Activated CD8-positive, alpha-beta memory T cell treated with anti-CD3 and anti-CD28 coated beads, Interleukin-2, amount 10 ng/mL, durations not matched to agents 7 days and 5 days (primary cell): ENCODE data around the gene ELF5. TPM values are rescaled to one million over a fixed set of nuclear protein-coding genes. Genes with fewer than 3 reads are reported as not detected.

Source experiments
- ATAC-seq: fragments of 150-1000 bp; cut with Tn5 transposase; one replicate; pipeline ENCODE4 v1.10.0; 2021; ENCODE audit warnings: moderate library complexity
- CTCF ChIA-PET: fragments of 350-600 bp; sonication (Branson Sonifier 250); formaldehyde crosslinking; loops from one replicate; lab custom pipeline; 2021; ENCODE audit warnings: antibody characterized with exemption; lab: Charles Lee
- DNase-seq: peaks from one replicate; pipeline ENCODE4 v3.0.0-alpha.2; 2020
- H3K27ac Mint-ChIP-seq: one replicate; pipeline ENCODE4 v1.8.0; 2021; ENCODE audit warnings: mild to moderate bottlenecking, mixed read lengths
- H3K27me3 Mint-ChIP-seq: one replicate; pipeline ENCODE4 v1.8.0; 2021; ENCODE audit warnings: mixed read lengths
- H3K36me3 Mint-ChIP-seq: one replicate; pipeline ENCODE4 v1.8.0; 2021; ENCODE audit warnings: mild to moderate bottlenecking, mixed read lengths
- H3K4me1 Mint-ChIP-seq: one replicate; pipeline ENCODE4 v1.8.0; 2021; ENCODE audit warnings: mixed read lengths
- H3K4me3 Mint-ChIP-seq: one replicate; pipeline ENCODE4 v1.8.0; 2021; ENCODE audit warnings: mild to moderate bottlenecking, moderate library complexity, mixed read lengths
- H3K9me3 Mint-ChIP-seq: one replicate; pipeline ENCODE4 v1.8.0; 2022; ENCODE audit warnings: low read depth, mixed read lengths
- total RNA-seq, 2 experiments: library from RNA; stranded (reverse); gene quantifications; one replicate each; pipeline ENCODE4 v1.2.3, GENCODE V29; 2021

The ELF5 gene
- not detected for total RNA-seq

GRCh38 chr11:34513682-34514449, at the start of gene ELF5:
TSS of gene ELF5 (minus strand) at chr11:34513794. CDS start at chr11:34505749, 8,045 bp downstream.
- Mint-ChIP-seq H3K27me3 (peaks cover 3% of the 10 kb centered on the region), H3K36me3 (no peaks in the 10 kb centered on the region), H3K9me3 (no peaks in the 10 kb centered on the region), H3K27ac (no peak within 1 kb of the TSS), H3K4me3 (no peak within 1 kb of the TSS), H3K4me1 (no peaks in the 10 kb centered on the region)
- ATAC-seq (no peak), DNase-seq (no peak)
- CTCF ChIA-PET: interaction anchor here (1.2 to 2.0 kb wide), 6 partner anchors 9 to 29 kb away, joined by 3 to 6 read pairs (median 4); no protein-coding TSS in a partner anchor

- ATAC-seq: no peak
Measured at GRCh38 chr11:34562976-34563375, 49.4 kb upstream of the ELF5 start.

GRCh38 chr11:34560511-34560910, 46.9 kb upstream of the ELF5 start:
- CTCF ChIA-PET: no interaction called here
- Mint-ChIP-seq H3K36me3 (no peaks in the 10 kb centered on the region), H3K9me3 (no peaks in the 10 kb centered on the region), H3K4me3 (no peak overlapping the region), H3K27ac (no peak overlapping the region), H3K27me3 (peaks cover 60% of the 10 kb centered on the region), H3K4me1 (no peaks in the 10 kb centered on the region)
- ATAC-seq (no peak), DNase-seq (no peak)

More at GRCh38 chr11:34562976-34563375, 49.4 kb upstream of the ELF5 start:
- no peak for DNase-seq
- Mint-ChIP-seq H3K9me3 (no peaks in the 10 kb centered on the region), H3K4me1 (no peaks in the 10 kb centered on the region), H3K27me3 (peaks cover 60% of the 10 kb centered on the region), H3K27ac (no peak overlapping the region), H3K36me3 (no peaks in the 10 kb centered on the region), H3K4me3 (no peak overlapping the region)
- CTCF ChIA-PET: no interaction called here

GRCh38 chr11:34558673-34559072, 45.1 kb upstream of the ELF5 start:
- Mint-ChIP-seq H3K4me3 (no peak overlapping the region), H3K9me3 (no peaks in the 10 kb centered on the region), H3K36me3 (no peaks in the 10 kb centered on the region), H3K27ac (no peak overlapping the region), H3K27me3 (peaks cover 56% of the 10 kb centered on the region), H3K4me1 (no peaks in the 10 kb centered on the region)
- ATAC-seq: no peak
- DNase-seq: no peak
- CTCF ChIA-PET: no interaction called here

- no peak for DNase-seq
- Mint-ChIP-seq H3K36me3 (no peaks in the 10 kb centered on the region), H3K27ac (no peak overlapping the region), H3K9me3 (no peaks in the 10 kb centered on the region), H3K4me1 (no peaks in the 10 kb centered on the region), H3K27me3 (peaks cover 58% of the 10 kb centered on the region), H3K4me3 (no peak overlapping the region)
- ATAC-seq: no peak
- CTCF ChIA-PET: interaction anchor here (1.9 kb wide), 1 partner anchor 8 kb away, joined by 4 read pairs; no protein-coding TSS in a partner anchor
Measured at GRCh38 chr11:34558211-34558610, 44.6 kb upstream of the ELF5 start.

GRCh38 chr11:34552270-34552669, 38.7 kb upstream of the ELF5 start:
- Mint-ChIP-seq H3K27me3 (peaks cover 33% of the 10 kb centered on the region), H3K36me3 (no peaks in the 10 kb centered on the region), H3K9me3 (no peaks in the 10 kb centered on the region), H3K4me3 (no peak overlapping the region), H3K4me1 (no peaks in the 10 kb centered on the region), H3K27ac (no peak overlapping the region)
- ATAC-seq (no peak), DNase-seq (no peak)
- CTCF ChIA-PET: no interaction called here

- Mint-ChIP-seq H3K27me3 (peaks cover 30% of the 10 kb centered on the region), H3K36me3 (no peaks in the 10 kb centered on the region), H3K4me1 (no peaks in the 10 kb centered on the region), H3K9me3 (no peaks in the 10 kb centered on the region), H3K4me3 (no peak overlapping the region), H3K27ac (no peak overlapping the region)
- no peak for DNase-seq
- CTCF ChIA-PET: no interaction called here
- ATAC-seq: no peak
Measured at GRCh38 chr11:34549271-34549670, 35.7 kb upstream of the ELF5 start.

GRCh38 chr11:34548278-34548677, 34.7 kb upstream of the ELF5 start:
- Mint-ChIP-seq H3K4me1 (no peaks in the 10 kb centered on the region), H3K4me3 (no peak overlapping the region), H3K27me3 (peaks cover 33% of the 10 kb centered on the region), H3K36me3 (no peaks in the 10 kb centered on the region), H3K9me3 (no peaks in the 10 kb centered on the region), H3K27ac (no peak overlapping the region)
- ATAC-seq (no peak), DNase-seq (no peak)
- CTCF ChIA-PET: no interaction called here

- Mint-ChIP-seq H3K4me3 (no peak overlapping the region), H3K4me1 (no peaks in the 10 kb centered on the region), H3K27ac (no peak overlapping the region), H3K27me3 (peaks cover 37% of the 10 kb centered on the region), H3K9me3 (no peaks in the 10 kb centered on the region), H3K36me3 (no peaks in the 10 kb centered on the region)
- ATAC-seq: no peak
- CTCF ChIA-PET: no interaction called here
- DNase-seq: no peak
Measured at GRCh38 chr11:34546511-34547209, 33.1 kb upstream of the ELF5 start.

GRCh38 chr11:34542089-34542488, 28.5 kb upstream of the ELF5 start:
- no peaks in the 10 kb centered on the region for H3K36me3 Mint-ChIP-seq
- no peaks in the 10 kb centered on the region for H3K9me3 Mint-ChIP-seq
- CTCF ChIA-PET: interaction anchor here (1.6 kb wide), 1 partner anchor 29 kb away, joined by 4 read pairs; the partner anchor contains the start of gene ELF5
- no peaks in the 10 kb centered on the region for H3K4me1 Mint-ChIP-seq
- peaks cover 66% of the 10 kb centered on the region for H3K27me3 Mint-ChIP-seq
- H3K27ac Mint-ChIP-seq: no peak overlapping the region
- no peak overlapping the region for H3K4me3 Mint-ChIP-seq
- no peak for DNase-seq
- ATAC-seq: no peak

- CTCF ChIA-PET: interaction anchor here (1.6 kb wide), 1 partner anchor 28 kb away, joined by 4 read pairs; the partner anchor contains the start of gene ELF5
- DNase-seq (no peak), ATAC-seq (no peak)
- no peaks in the 10 kb centered on the region for H3K4me1 Mint-ChIP-seq
- no peaks in the 10 kb centered on the region for H3K36me3 Mint-ChIP-seq
- H3K27ac Mint-ChIP-seq: no peak overlapping the region
- no peaks in the 10 kb centered on the region for H3K9me3 Mint-ChIP-seq
- H3K4me3 Mint-ChIP-seq: no peak overlapping the region
- peaks cover 66% of the 10 kb centered on the region for H3K27me3 Mint-ChIP-seq
Measured at GRCh38 chr11:34540870-34541269, 27.3 kb upstream of the ELF5 start.

GRCh38 chr11:34537636-34538035, 24.0 kb upstream of the ELF5 start:
- ATAC-seq: no peak
- Mint-ChIP-seq H3K9me3 (no peaks in the 10 kb centered on the region), H3K27me3 (peaks cover 54% of the 10 kb centered on the region), H3K27ac (no peak overlapping the region), H3K4me3 (no peak overlapping the region), H3K36me3 (no peaks in the 10 kb centered on the region), H3K4me1 (no peaks in the 10 kb centered on the region)
- CTCF ChIA-PET: interaction anchor here (0.7 kb wide), 1 partner anchor 37 kb away, joined by 3 read pairs; no protein-coding TSS in a partner anchor
- no peak for DNase-seq

GRCh38 chr11:34536056-34536455, 22.5 kb upstream of the ELF5 start:
- Mint-ChIP-seq H3K4me1 (no peaks in the 10 kb centered on the region), H3K27ac (no peak overlapping the region), H3K27me3 (peaks cover 44% of the 10 kb centered on the region), H3K4me3 (no peak overlapping the region), H3K36me3 (no peaks in the 10 kb centered on the region), H3K9me3 (no peaks in the 10 kb centered on the region)
- no peak for DNase-seq
- CTCF ChIA-PET: no interaction called here
- ATAC-seq: no peak

- peaks cover 38% of the 10 kb centered on the region for H3K27me3 Mint-ChIP-seq
- no peak for DNase-seq
- H3K36me3 Mint-ChIP-seq: no peaks in the 10 kb centered on the region
- no peaks in the 10 kb centered on the region for H3K9me3 Mint-ChIP-seq
- CTCF ChIA-PET: no interaction called here
- H3K27ac Mint-ChIP-seq: no peak overlapping the region
- no peak for ATAC-seq
- no peak overlapping the region for H3K4me3 Mint-ChIP-seq
- no peaks in the 10 kb centered on the region for H3K4me1 Mint-ChIP-seq
Measured at GRCh38 chr11:34534826-34535225, 21.2 kb upstream of the ELF5 start.
